Esophagus muscularis mucosa (tissue), 4 donors: ENCODE results near the gene TVP23C. TPM values are rescaled to one million over a fixed set of nuclear protein-coding genes. Genes with fewer than 3 reads are reported as not detected.
"Not testable (repeated sequence)": the region's sequence is repeated elsewhere in the genome, so short reads cannot be mapped to it uniquely, and the experiment has no call there.

Experiments
- DNase-seq: peaks from one replicate; pipeline ENCODE4 v3.0.0-alpha.2; 2017; ENCODE audit errors: extremely low spot score
- H3K27ac ChIP-seq, 4 donors: fragments of 200-600 bp; sonication (generic); replicated peaks in 1 of 4; 1 replicate in 3 of 4; 2 replicates in 1 of 4; pipeline ENCODE4 v1.5.1; 2016 to 2019; ENCODE audit warnings: mild to moderate bottlenecking in 1 of 4
- H3K27me3 ChIP-seq, 4 donors: fragments of 200-600 bp; sonication (generic); one replicate each; pipeline versions ENCODE4 v1.5.1 to v1.6.0; 2016 to 2019
- H3K36me3 ChIP-seq, 4 donors: fragments of 200-600 bp; sonication (generic); one replicate each; pipeline ENCODE4 v1.5.1; 2016 to 2019
- H3K4me1 ChIP-seq, 4 donors: fragments of 200-600 bp; sonication (generic); one replicate each; pipeline ENCODE4 v1.5.1; 2016 to 2019
- H3K4me3 ChIP-seq, 4 donors: fragments of 200-600 bp; sonication (generic); 1 replicate in 2 of 4; 2 replicates in 2 of 4; pipeline ENCODE4 v1.5.1; 2016 to 2019; ENCODE audit warnings: mild to moderate bottlenecking in 4 of 4, moderate library complexity in 1 of 4
- H3K9me3 ChIP-seq, 4 donors: fragments of 200-600 bp; sonication (generic); 1 replicate in 3 of 4; 2 replicates in 1 of 4; pipeline ENCODE4 v1.5.1; 2016 to 2019
- EP300 ChIP-seq: sonication (generic); formaldehyde crosslinking; IDR thresholded peaks from one replicate; pipeline ENCODE4 v1.6.1; 2017; ENCODE audit warnings: antibody characterized with exemption
- POLR2A ChIP-seq: fragments of 450-650 bp; IDR thresholded peaks from one replicate; pipeline ENCODE4 v1.6.1; 2017; ENCODE audit warnings: antibody characterized with exemption, moderate library complexity, mild to moderate bottlenecking, low read depth
- POLR2AphosphoS5 ChIP-seq, 2 donors: sonication (generic); formaldehyde crosslinking; IDR thresholded peaks; one replicate each; pipeline ENCODE4 v1.6.1; 2017; ENCODE audit warnings: antibody characterized with exemption in 2 of 2
- WGBS: methylation state at CpG from one replicate; pipeline ENCODE4 v1.1.5; 2018; 5-methylcytosine and 5-hydroxymethylcytosine counted together
- intact Hi-C: fragments of 100-400 bp; cut with DNase I; formaldehyde crosslinking; loops from one replicate; pipeline ENCODE4 v1.15.1; 2023
- total RNA-seq, 4 donors: library from RNA; depleted of rRNA; stranded (reverse); fragments of >200 nt; gene quantifications; one replicate each; pipeline versions ENCODE4 v1.1.0 to v1.2.1, GENCODE V29; 2016
- TF ChIP-seq, protein P1 (sequence below), 3 experiments: fragments of 200-600 bp in 2 of 3; fragments of 450-650 bp in 1 of 3; sonication (generic) in 2 of 3; IDR thresholded peaks; one replicate each; pipeline ENCODE4 v1.5.1; 2017 to 2019; ENCODE audit warnings: antibody characterized with exemption in 3 of 3, mild to moderate bottlenecking in 2 of 3, moderate library complexity in 1 of 3

The TVP23C gene
- total RNA-seq, 4 donors from 2014 or later = 4.3 to 19.9 (median 6.1) TPM

DNA sequence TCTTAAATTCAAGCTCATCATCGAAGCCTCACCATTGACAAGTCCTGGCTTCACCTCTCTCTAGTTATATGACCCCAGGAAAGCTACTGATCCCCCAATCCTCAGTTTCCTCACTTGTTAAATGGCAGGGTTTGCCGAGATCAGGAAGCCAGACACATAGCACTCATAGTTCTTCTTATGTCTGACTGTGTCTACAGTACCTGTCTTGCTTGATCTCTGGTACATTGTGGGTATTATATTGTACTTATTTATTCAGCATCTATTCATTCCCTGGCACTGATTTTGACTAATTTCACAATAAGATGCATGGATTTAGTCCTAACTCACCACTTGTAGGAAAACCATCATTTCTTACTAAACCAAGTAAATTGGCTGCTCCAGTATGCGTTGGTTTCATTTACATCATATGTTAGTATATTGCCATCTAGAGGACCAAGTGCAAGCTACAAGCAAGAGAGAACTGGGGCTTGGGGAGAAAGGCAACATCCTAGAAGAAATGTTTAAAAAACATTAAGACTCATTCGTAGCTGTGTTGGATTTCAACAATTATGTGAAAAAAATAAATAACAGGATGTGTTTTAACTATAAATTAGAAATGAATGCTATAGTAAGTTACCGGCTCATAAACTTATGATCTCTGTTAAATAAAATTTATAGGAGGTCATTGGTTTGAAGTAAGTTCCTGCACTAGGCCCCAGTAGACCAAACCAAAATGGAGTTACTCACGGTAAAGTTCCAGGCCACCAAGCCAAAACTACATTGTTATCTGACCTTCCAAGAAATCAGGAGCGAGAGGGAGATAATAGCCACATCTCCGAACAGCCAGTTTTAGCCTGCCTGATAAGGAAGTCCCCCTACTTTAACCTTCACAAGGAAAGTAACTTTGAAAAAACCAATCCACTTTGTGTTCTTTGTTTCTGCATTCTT, 36.7 kb downstream of the TVP23C start:
- TF ChIP-seq, protein P1, sequence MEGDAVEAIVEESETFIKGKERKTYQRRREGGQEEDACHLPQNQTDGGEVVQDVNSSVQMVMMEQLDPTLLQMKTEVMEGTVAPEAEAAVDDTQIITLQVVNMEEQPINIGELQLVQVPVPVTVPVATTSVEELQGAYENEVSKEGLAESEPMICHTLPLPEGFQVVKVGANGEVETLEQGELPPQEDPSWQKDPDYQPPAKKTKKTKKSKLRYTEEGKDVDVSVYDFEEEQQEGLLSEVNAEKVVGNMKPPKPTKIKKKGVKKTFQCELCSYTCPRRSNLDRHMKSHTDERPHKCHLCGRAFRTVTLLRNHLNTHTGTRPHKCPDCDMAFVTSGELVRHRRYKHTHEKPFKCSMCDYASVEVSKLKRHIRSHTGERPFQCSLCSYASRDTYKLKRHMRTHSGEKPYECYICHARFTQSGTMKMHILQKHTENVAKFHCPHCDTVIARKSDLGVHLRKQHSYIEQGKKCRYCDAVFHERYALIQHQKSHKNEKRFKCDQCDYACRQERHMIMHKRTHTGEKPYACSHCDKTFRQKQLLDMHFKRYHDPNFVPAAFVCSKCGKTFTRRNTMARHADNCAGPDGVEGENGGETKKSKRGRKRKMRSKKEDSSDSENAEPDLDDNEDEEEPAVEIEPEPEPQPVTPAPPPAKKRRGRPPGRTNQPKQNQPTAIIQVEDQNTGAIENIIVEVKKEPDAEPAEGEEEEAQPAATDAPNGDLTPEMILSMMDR (IDR thresholded peaks at IDR 0.05) = peak; percentile 63 to 73 (median 65)

DNA sequence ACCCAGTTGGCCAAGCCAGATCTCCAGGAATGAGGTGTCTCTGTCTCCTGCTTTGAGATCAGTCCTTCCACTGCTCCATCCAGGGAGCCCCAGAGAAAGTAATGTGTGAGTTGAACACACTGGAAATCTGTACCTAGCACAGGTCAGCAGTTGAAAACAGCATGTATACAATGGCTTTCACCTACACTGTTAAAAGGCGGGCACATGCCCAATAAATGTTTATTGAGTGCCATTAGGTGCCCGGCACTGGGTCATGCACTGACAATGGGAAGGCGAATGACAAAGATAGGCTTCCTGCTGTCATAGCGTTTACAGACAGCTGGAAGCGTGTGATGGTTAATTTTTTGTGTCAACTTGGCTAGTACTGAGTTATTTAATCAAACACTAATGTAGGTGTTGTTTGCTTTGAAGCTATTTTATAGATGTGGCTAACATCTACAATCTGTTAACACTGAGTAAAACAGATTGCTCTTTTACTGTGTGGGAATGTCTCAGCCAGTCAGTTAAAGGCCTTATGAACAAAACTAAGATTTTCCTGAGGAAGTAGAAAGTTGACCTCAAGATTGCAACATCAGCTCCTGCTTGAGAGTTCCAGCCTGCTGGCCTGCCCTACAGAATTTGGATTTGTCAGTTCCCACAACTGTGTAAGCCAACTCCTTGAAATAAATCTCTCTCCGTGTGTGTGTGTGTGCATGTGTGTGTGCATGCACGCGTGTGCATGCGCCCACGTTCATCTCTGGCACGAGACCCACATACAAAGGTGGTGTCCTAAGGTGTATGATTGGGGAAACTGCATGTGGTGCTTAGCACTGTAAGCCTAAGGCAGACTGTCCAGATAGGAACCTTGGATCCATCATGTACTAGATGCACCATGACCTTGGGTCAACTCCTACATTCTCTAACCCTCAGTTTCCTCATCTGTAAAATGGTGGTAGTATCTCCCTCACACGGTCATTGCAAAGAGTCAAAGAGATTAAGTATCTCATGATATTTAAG, 38.0 kb downstream of the TVP23C start:
- intact Hi-C loops, DNase-seq, H3K36me3 ChIP-seq, H3K4me1 ChIP-seq, H3K27me3 ChIP-seq, H3K4me3 ChIP-seq, H3K9me3 ChIP-seq: not testable (repeated sequence)
- peak overlapping the region in 1 of 4 donors; percentile 9 for H3K27ac ChIP-seq
- WGBS = 92% methylated on average over 4 of the region's 12 CpGs

More for the DNA sequence above, 36.7 kb downstream of the TVP23C start:
- H3K27me3 ChIP-seq, H3K4me1 ChIP-seq, H3K4me3 ChIP-seq, H3K27ac ChIP-seq, H3K36me3 ChIP-seq, DNase-seq, intact Hi-C loops, H3K9me3 ChIP-seq: not testable (repeated sequence)
- 57% methylated on average over 7 of the region's 8 CpGs for WGBS

DNA sequence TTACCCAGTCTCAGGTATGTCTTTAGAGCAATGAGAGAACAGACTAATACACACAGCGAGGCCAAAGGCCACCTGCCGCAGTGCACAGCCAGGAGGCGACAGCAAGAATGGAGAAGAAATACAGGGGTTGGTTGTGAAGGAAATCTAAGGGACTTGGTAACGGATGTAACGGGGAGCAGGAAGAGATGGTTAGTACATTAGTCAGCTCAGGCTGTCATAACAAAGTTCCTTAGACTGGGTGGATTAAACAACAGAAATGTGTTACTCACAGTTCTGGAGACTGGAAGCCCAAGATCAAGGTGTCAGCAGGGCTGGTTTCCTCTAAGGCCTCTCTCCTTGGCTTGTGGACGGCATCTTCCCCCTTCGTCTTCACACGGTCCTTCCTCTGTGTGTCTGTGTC, 47.1 kb downstream of the TVP23C start:
- intact Hi-C loops = no loop called here
- 89% methylated on average over 8 of the region's 8 CpGs for WGBS
- Histone ChIP-seq H3K27me3 (no peaks in the 10 kb centered on the region), H3K27ac (no peak overlapping the region), H3K36me3 (peaks cover 0 to 12% (median 6%) of the 10 kb centered on the region in 4 donors), H3K4me1 (peaks cover under 1 to 30% (median 27%) of the 10 kb centered on the region in 4 donors), H3K9me3 (no peaks in the 10 kb centered on the region), H3K4me3 (no peak overlapping the region)
- no peak for DNase-seq
- TF ChIP-seq, protein P1 (IDR thresholded peaks at IDR 0.05) = no peak
- TF ChIP-seq POLR2AphosphoS5 (IDR thresholded peaks at IDR 0.05) (no peak), EP300 (no peak), POLR2A (no peak)

DNA sequence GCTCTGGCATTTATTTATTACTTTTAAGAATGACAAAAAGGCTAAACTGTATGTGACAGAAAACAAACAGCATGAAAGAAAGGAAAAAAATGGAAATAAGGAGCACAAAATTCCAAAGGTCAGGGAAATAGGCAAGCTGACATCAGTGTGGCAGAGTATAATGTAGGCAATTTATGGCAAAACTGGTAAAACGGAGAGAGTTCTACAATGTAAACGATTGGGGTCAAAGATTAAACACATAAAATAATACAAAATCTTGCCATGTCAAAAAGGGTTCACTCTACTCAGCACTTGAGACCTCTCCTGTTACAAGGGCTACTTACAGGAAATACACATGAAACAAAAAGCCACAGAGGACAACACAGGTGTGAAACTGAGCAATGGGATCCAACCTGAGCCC, 48.8 kb downstream of the TVP23C start:
- DNase-seq = no peak
- peaks cover 0 to 12% (median 6%) of the 10 kb centered on the region in 4 donors for H3K36me3 ChIP-seq
- H3K27me3 ChIP-seq = no peaks in the 10 kb centered on the region
- intact Hi-C loops = no loop called here
- WGBS = 53% methylated on average over 2 of the region's 2 CpGs
- H3K4me3 ChIP-seq = no peak overlapping the region
- TF ChIP-seq POLR2AphosphoS5 (IDR thresholded peaks at IDR 0.05) = no peak
- TF ChIP-seq, protein P1 (IDR thresholded peaks at IDR 0.05) = no peak
- TF ChIP-seq POLR2A = no peak
- no peak for TF ChIP-seq EP300
- H3K27ac ChIP-seq = peak overlapping the region in 3 of 4 donors; percentile 20 to 74 (median 52)
- H3K4me1 ChIP-seq = peaks cover 7 to 38% (median 33%) of the 10 kb centered on the region in 4 donors
- no peaks in the 10 kb centered on the region for H3K9me3 ChIP-seq
